Breast epithelium (tissue), 4 donors: ENCODE data around the gene CMTM4. TPM values are rescaled to one million over a fixed set of nuclear protein-coding genes. Genes with fewer than 3 reads are reported as not detected.

Source experiments
- DNase-seq, 2 donors: peaks; one replicate each; pipeline ENCODE4 v3.0.0-alpha.2; 2019; ENCODE audit warnings: low spot score in 2 of 2
- H3K27ac ChIP-seq, 2 donors: fragments of 200-600 bp; sonication (generic) in 1 of 2; one replicate each; pipeline ENCODE4 v1.5.1; 2016 to 2019; ENCODE audit warnings: mild to moderate bottlenecking in 1 of 2
- H3K27me3 ChIP-seq, 2 donors: fragments of 200-600 bp; sonication (generic) in 1 of 2; one replicate each; pipeline versions ENCODE4 v1.5.1 to v1.6.0; 2017 to 2019; ENCODE audit warnings: control low read depth in 1 of 2, mild to moderate bottlenecking in 1 of 2
- H3K36me3 ChIP-seq: fragments of 200-600 bp; one replicate; pipeline ENCODE4 v1.5.1; 2019
- H3K4me1 ChIP-seq, 2 donors: fragments of 200-600 bp; sonication (generic); one replicate each; pipeline ENCODE4 v1.5.1; 2016 to 2019; ENCODE audit warnings: control low read depth in 1 of 2
- H3K4me3 ChIP-seq, 3 donors: fragments of 200-600 bp; sonication (generic); 1 replicate in 2 of 3; 2 replicates in 1 of 3; pipeline ENCODE4 v1.5.1; 2016 to 2019; ENCODE audit warnings: mild to moderate bottlenecking in 3 of 3, moderate library complexity in 2 of 3
- H3K9me3 ChIP-seq, 2 donors: fragments of 200-600 bp; sonication (generic) in 1 of 2; one replicate each; pipeline ENCODE4 v1.5.1; 2016 to 2019; ENCODE audit warnings: control low read depth in 1 of 2
- CTCF ChIP-seq, 3 donors: fragments of 450-650 bp; IDR thresholded peaks; one replicate each; pipeline ENCODE4 v1.5.1; 2016 to 2017; ENCODE audit warnings: antibody characterized with exemption in 3 of 3, mild to moderate bottlenecking in 3 of 3, moderate library complexity in 3 of 3
- POLR2A ChIP-seq: fragments of 450-650 bp; IDR thresholded peaks from one replicate; pipeline ENCODE4 v1.6.1; 2016; ENCODE audit warnings: antibody characterized with exemption, mild to moderate bottlenecking, moderate library complexity
- POLR2AphosphoS5 ChIP-seq, 3 donors: sonication (generic); formaldehyde crosslinking; IDR thresholded peaks; one replicate each; pipeline ENCODE4 v1.6.1; 2017; ENCODE audit warnings: antibody characterized with exemption in 3 of 3
- intact Hi-C: fragments of 100-400 bp; cut with DNase I; formaldehyde crosslinking; loops from one replicate; pipeline ENCODE4 v1.15.1; 2023; ENCODE audit warnings: low total_unique reads
- total RNA-seq, 3 donors: library from RNA; depleted of rRNA; stranded (reverse); fragments of >200 nt; gene quantifications; one replicate each; pipeline ENCODE4 v1.1.0, GENCODE V29; 2016

CMTM4 gene
- total RNA-seq, 3 donors from 2014 or later, result 12.5 to 35.4 (median 33.7) TPM

- H3K4me1 ChIP-seq, result no peaks in the 10 kb centered on the region
- H3K27ac ChIP-seq, result peak overlapping the region; percentile 78 to 85
- H3K27me3 ChIP-seq, result no peaks in the 10 kb centered on the region
- no peaks in the 10 kb centered on the region for H3K9me3 ChIP-seq
- intact Hi-C loops, result no loop called here
- peak in 1 of 2 donors; percentile 58 for DNase-seq
- H3K36me3 ChIP-seq, result no peaks in the 10 kb centered on the region
- TF ChIP-seq POLR2A (no peak), POLR2AphosphoS5 (IDR thresholded peaks at IDR 0.05) (no peak), CTCF (IDR thresholded peaks at IDR 0.05) (no peak)
- H3K4me3 ChIP-seq, result peak overlapping the region in 1 of 3 donors; percentile 39
Measured at GRCh38 chr16:66706506-66706880, 9.9 kb upstream of the CMTM4 start.

GRCh38 chr16:66705790-66706505 is 9.4 kb upstream of the CMTM4 start:
- Histone ChIP-seq H3K4me1 (no peaks in the 10 kb centered on the region), H3K36me3 (no peaks in the 10 kb centered on the region), H3K9me3 (no peaks in the 10 kb centered on the region), H3K27ac (peak overlapping the region; percentile 78 to 85), H3K4me3 (peak overlapping the region in 1 of 3 donors; percentile 39), H3K27me3 (no peaks in the 10 kb centered on the region)
- no peak for TF ChIP-seq POLR2A
- peak in 1 of 2 donors; percentile 57 for DNase-seq
- intact Hi-C loops, result no loop called here

- TF ChIP-seq POLR2AphosphoS5 (IDR thresholded peaks at IDR 0.05), result no peak
- no peak for TF ChIP-seq CTCF (IDR thresholded peaks at IDR 0.05)
- no peak for TF ChIP-seq POLR2A
- Histone ChIP-seq H3K4me3 (no peak overlapping the region), H3K9me3 (no peaks in the 10 kb centered on the region), H3K27me3 (no peaks in the 10 kb centered on the region), H3K4me1 (no peaks in the 10 kb centered on the region), H3K27ac (peak overlapping the region; percentile 26 to 68), H3K36me3 (no peaks in the 10 kb centered on the region)
- DNase-seq, result no peak
- intact Hi-C loops, result no loop called here
Measured at GRCh38 chr16:66703406-66704215, 7.1 kb upstream of the CMTM4 start.

- no peaks in the 10 kb centered on the region for H3K9me3 ChIP-seq
- H3K4me1 ChIP-seq, result no peaks in the 10 kb centered on the region
- intact Hi-C loops, result no loop called here
- H3K36me3 ChIP-seq, result no peaks in the 10 kb centered on the region
- no peak overlapping the region for H3K27ac ChIP-seq
- no peaks in the 10 kb centered on the region for H3K27me3 ChIP-seq
- H3K4me3 ChIP-seq, result no peak overlapping the region
- TF ChIP-seq POLR2AphosphoS5 (IDR thresholded peaks at IDR 0.05) (no peak), POLR2A (no peak), CTCF (IDR thresholded peaks at IDR 0.05) (no peak)
- no peak for DNase-seq
Measured at GRCh38 chr16:66701516-66701915, 5.0 kb upstream of the CMTM4 start.

- H3K36me3 ChIP-seq, result no peaks in the 10 kb centered on the region
- H3K4me1 ChIP-seq, result no peaks in the 10 kb centered on the region
- H3K27ac ChIP-seq, result no peak overlapping the region
- intact Hi-C loops, result no loop called here
- DNase-seq, result no peak
- no peak for TF ChIP-seq POLR2A
- H3K9me3 ChIP-seq, result no peaks in the 10 kb centered on the region
- H3K27me3 ChIP-seq, result no peaks in the 10 kb centered on the region
- no peak overlapping the region for H3K4me3 ChIP-seq
Measured at GRCh38 chr16:66701026-66701425, 4.5 kb upstream of the CMTM4 start.

- Histone ChIP-seq H3K4me3 (no peak overlapping the region), H3K27ac (no peak overlapping the region), H3K9me3 (no peaks in the 10 kb centered on the region), H3K36me3 (no peaks in the 10 kb centered on the region), H3K4me1 (peaks cover 0 to 6% of the 10 kb centered on the region in 2 donors), H3K27me3 (no peaks in the 10 kb centered on the region)
- TF ChIP-seq POLR2AphosphoS5 (IDR thresholded peaks at IDR 0.05) (no peak), POLR2A (no peak), CTCF (IDR thresholded peaks at IDR 0.05) (no peak)
- intact Hi-C loops, result no loop called here
- no peak for DNase-seq
Measured at GRCh38 chr16:66699898-66700297, 3.4 kb upstream of the CMTM4 start.
